ENCODE measurements around the gene ASAH2.

Gene ASAH2

DNA sequence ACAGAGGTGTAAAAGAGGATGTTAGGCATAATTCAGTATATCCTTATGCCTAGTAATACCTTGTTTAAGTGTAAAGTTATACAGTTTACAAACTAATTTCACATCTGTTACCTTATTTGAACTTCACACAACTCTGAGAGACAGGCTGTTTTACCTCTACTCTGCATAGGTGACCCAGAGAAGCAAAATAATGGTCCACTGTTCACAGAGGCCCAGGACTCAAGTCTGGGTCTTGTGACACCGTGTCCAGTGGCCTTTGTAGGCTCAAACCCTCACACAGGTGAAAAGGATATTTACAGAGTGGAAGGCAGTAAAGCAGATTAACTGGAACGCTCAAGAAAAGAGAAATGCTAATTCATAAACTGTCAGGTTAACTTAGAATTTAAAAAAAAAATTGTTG lies 32.1 kb downstream of the ASAH2 start:
- DNase-seq (ENCODE audit: extremely low read depth, low read depth), result no peak
- TF ChIP-seq, protein P1, sequence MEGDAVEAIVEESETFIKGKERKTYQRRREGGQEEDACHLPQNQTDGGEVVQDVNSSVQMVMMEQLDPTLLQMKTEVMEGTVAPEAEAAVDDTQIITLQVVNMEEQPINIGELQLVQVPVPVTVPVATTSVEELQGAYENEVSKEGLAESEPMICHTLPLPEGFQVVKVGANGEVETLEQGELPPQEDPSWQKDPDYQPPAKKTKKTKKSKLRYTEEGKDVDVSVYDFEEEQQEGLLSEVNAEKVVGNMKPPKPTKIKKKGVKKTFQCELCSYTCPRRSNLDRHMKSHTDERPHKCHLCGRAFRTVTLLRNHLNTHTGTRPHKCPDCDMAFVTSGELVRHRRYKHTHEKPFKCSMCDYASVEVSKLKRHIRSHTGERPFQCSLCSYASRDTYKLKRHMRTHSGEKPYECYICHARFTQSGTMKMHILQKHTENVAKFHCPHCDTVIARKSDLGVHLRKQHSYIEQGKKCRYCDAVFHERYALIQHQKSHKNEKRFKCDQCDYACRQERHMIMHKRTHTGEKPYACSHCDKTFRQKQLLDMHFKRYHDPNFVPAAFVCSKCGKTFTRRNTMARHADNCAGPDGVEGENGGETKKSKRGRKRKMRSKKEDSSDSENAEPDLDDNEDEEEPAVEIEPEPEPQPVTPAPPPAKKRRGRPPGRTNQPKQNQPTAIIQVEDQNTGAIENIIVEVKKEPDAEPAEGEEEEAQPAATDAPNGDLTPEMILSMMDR (IDR thresholded peaks at IDR 0.05; ENCODE audit: low read depth, low read length), result no peak

DNA sequence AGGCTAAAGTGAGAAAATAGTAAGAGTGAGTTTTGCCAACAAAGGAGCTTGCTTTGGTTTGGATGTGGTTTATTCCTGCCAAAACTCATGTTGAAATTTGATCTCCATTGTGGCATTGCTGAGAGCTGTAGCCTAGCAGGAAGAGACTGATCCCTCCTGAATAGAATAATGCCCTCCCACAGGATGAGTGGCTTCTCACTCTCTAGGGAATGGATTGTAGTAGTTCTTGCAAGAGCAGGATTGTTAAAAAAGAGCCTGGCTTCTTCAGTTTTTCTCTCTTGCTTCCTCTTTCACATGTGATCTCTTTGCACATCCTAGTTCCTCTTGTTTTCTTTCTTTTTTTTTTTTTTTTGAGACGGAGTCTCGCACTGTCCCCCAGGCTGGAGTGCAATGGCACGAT lies 34.4 kb downstream of the ASAH2 start:
- TF ChIP-seq, protein P1 (IDR thresholded peaks at IDR 0.05; ENCODE audit: low read depth, low read length), result no peak
- no peak for DNase-seq (ENCODE audit: extremely low read depth, low read depth)

DNA sequence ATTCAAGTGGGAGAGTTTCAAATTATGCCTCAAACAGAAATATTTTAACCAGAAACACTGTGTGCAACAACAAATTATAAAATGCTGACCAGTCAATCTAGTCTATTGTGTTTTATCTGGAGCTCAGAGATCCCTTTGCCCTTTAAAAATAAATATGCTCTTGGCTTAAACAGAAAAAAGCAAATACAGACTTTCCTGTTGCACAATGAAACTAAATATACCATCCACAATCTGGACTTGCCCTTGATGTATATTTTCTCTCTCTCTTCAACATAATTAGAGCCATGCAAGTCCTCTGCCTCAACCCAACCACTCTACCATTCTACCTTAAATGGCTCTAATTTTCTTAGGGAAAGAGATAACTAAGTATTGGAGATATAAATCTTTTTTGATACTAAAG lies 34.9 kb downstream of the ASAH2 start:
- TF ChIP-seq, protein P1 (IDR thresholded peaks at IDR 0.05; ENCODE audit: low read depth, low read length), result no peak
- DNase-seq (ENCODE audit: extremely low read depth, low read depth), result no peak

DNA sequence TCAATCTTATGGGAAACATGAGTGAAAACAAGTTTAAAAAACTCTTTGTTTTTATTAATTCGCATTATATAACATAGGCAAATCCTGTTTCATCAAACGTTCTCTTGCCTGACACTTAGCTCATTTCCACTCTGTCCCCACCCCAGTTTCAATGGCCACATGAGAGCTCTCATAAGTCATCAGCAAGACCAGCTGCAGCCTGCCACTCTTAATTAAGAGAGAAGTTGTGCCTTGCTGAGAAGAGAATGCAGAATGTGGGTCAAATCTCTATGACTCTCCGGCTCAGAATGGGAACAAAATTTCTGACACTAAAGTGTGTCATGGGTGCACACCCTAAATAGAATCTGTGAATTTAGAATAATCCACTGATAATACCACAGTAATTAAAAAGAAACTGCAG lies 39.6 kb downstream of the ASAH2 start:
- DNase-seq (ENCODE audit: extremely low read depth, low read depth), result no peak
- TF ChIP-seq, protein P1 (IDR thresholded peaks at IDR 0.05; ENCODE audit: low read depth, low read length), result no peak

DNA sequence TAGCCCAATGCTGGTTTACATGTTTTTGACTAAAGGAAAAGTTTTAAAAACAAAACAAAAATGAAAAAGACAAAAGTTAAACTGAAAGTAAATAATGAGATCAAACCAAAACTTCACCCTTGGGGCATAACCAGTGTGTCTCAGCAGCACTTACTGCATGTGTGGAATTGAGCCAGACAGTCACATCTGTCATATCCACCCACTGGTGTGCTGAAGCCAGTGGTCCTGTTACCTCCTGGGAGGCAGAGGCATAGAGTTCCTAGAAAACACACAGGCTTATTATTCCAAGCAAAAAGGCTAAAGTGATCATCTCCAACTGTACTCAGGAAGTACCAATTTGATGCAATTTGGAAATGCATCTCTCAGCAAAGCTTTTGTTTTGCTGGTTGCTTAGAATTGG lies 40.4 kb downstream of the ASAH2 start:
- no peak for DNase-seq (ENCODE audit: extremely low read depth, low read depth)

More for the DNA sequence above, 40.4 kb downstream of the ASAH2 start:
- TF ChIP-seq, protein P1 (IDR thresholded peaks at IDR 0.05; ENCODE audit: low read depth, low read length), result no peak
